ENCODE measurements around the gene ARL4D. TPM values are rescaled to one million over a fixed set of nuclear protein-coding genes. Genes with fewer than 3 reads are reported as not detected.

Gene ARL4D
- total RNA-seq, 1 donor from 2014 or later = 4.0 TPM

DNA sequence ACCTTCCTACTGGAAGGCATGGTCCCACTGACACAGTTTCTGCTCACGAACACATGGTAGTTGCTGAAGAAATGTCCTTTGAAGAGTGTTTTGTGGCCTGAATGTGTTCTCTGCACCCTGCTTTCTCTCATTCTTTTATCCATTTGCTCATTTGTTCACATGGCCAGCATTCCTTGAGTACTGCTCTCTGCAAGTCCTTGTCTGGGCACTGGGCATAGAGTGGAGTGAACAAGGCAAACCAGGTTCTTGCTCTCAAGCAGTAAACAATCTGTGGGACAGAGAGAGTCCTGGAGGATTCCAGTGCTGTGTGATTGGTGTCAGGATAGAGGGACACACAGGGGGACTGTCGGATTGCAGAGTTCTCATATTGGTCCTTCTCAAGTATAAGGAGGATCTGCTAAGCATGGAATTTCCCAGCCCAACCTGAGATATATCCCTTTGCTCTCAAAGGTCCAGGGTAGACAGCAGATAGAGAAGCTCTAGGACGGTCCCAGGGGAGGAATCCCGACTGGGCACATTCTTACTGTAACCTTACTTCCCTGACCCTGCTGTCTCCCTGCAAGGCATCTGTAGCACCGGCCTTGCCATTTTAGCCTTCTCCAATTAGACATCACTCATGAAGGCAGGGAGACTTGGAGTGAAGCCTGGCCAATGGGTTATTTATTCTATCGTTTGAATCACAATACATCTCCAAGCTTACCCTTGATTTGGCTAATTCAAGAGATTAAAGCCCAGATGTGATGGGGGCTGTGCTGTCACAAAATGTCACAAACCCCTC, 32.3 kb downstream of the ARL4D start:
- Mint-ChIP-seq H3K27ac (no peak overlapping the region), H3K4me3 (no peak overlapping the region), H3K27me3 (ENCODE audit: insufficient read depth) (peaks cover 34% of the 10 kb centered on the region), H3K36me3 (ENCODE audit: low read depth) (no peaks in the 10 kb centered on the region), H3K4me1 (ENCODE audit: low read depth) (no peaks in the 10 kb centered on the region), H3K9me3 (no peaks in the 10 kb centered on the region)
- intact Hi-C loops (cut with micrococcal nuclease) = no loop called here
- DNase-seq (ENCODE audit: low spot score) = no peak

DNA sequence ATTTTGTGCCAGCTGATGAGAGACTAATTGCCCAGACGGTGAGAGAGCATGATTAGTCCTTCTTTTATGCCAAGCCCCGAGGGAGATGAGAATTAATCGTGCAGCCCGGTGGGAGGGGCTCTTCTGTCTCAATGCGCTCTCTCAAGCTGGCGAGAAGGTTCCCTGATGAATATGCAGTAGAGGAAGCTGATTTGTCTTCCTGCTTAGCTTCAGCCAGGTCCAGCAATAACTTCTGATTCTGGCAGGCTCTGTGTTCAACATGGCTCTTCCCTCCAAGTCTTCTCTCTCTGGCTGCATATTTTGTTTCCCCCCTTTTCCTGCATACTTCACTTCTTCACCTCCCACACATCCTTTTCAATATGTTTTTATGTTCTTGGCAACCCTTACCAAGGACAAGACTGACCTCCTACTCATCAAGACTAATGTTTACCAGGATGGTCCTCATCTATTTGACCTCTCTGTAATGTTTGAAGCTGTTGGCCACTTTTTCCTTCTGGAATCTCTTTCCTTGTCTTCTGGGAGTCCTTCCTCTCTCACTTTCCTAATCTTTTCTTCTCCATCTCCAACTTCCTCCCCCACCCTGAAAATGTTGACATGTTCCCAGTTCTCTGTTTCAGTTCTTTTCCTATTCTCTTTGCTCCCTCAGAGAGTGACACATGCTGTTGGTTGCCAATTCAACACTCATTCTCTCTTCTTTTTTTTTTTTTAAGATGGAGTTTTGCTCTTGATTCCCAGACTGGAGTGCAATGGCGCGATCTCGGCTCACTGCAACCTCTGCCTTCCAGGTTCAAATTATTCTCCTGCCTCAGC, 33.1 kb downstream of the ARL4D start:
- no peaks in the 10 kb centered on the region for H3K9me3 Mint-ChIP-seq
- H3K27ac Mint-ChIP-seq = no peak overlapping the region
- H3K4me3 Mint-ChIP-seq = no peak overlapping the region
- intact Hi-C loops (cut with micrococcal nuclease) = no loop called here
- H3K27me3 Mint-ChIP-seq (ENCODE audit: insufficient read depth) = peaks cover 34% of the 10 kb centered on the region
- no peak for DNase-seq (ENCODE audit: low spot score)
- no peaks in the 10 kb centered on the region for H3K4me1 Mint-ChIP-seq (ENCODE audit: low read depth)
- no peaks in the 10 kb centered on the region for H3K36me3 Mint-ChIP-seq (ENCODE audit: low read depth)

GRCh38 chr17:43434902-43435319, 36.1 kb downstream of the ARL4D start:
- no peak overlapping the region for H3K27ac Mint-ChIP-seq
- DNase-seq (ENCODE audit: low spot score) = no peak
- no peaks in the 10 kb centered on the region for H3K36me3 Mint-ChIP-seq (ENCODE audit: low read depth)
- no peak overlapping the region for H3K4me3 Mint-ChIP-seq
- no peaks in the 10 kb centered on the region for H3K4me1 Mint-ChIP-seq (ENCODE audit: low read depth)
- peaks cover 25% of the 10 kb centered on the region for H3K27me3 Mint-ChIP-seq (ENCODE audit: insufficient read depth)
- H3K9me3 Mint-ChIP-seq = no peaks in the 10 kb centered on the region
- intact Hi-C loops (cut with micrococcal nuclease) = no loop called here

DNA sequence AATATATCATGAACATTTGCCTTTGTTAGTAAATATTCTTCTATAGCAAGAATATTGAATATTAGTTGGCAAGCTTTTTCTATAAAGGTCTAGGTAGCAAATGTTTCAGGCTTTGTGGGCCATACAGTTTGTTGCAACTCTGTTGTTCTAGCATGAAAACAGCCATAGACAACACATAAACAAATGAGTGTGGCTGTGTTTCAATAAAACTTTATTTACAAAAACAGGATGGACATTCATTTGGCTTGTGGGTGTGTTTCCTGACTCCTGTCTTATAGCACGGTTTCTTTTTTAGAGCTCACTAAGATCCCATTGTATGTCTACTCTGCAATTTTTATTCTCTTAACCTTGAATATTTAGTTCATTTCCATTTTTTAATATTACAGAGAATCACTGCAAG, 39.0 kb downstream of the ARL4D start:
- intact Hi-C loops (cut with micrococcal nuclease) = no loop called here
- Mint-ChIP-seq H3K4me1 (ENCODE audit: low read depth) (no peaks in the 10 kb centered on the region), H3K27ac (no peak overlapping the region), H3K36me3 (ENCODE audit: low read depth) (no peaks in the 10 kb centered on the region), H3K27me3 (ENCODE audit: insufficient read depth) (peaks cover 10% of the 10 kb centered on the region), H3K9me3 (no peaks in the 10 kb centered on the region), H3K4me3 (no peak overlapping the region)
- DNase-seq (ENCODE audit: low spot score) = no peak

- intact Hi-C loops (cut with micrococcal nuclease) = no loop called here
- Mint-ChIP-seq H3K9me3 (no peaks in the 10 kb centered on the region), H3K4me1 (ENCODE audit: low read depth) (no peaks in the 10 kb centered on the region), H3K27me3 (ENCODE audit: insufficient read depth) (peaks cover 15% of the 10 kb centered on the region), H3K27ac (no peak overlapping the region), H3K36me3 (ENCODE audit: low read depth) (no peaks in the 10 kb centered on the region), H3K4me3 (no peak overlapping the region)
- no peak for DNase-seq (ENCODE audit: low spot score)
Observed at GRCh38 chr17:43438626-43439025, 39.8 kb downstream of the ARL4D start.

GRCh38 chr17:43439041-43439440, 40.2 kb downstream of the ARL4D start:
- intact Hi-C loops (cut with micrococcal nuclease) = no loop called here
- Mint-ChIP-seq H3K27ac (no peak overlapping the region), H3K4me1 (ENCODE audit: low read depth) (no peaks in the 10 kb centered on the region), H3K36me3 (ENCODE audit: low read depth) (no peaks in the 10 kb centered on the region), H3K9me3 (no peaks in the 10 kb centered on the region), H3K4me3 (no peak overlapping the region), H3K27me3 (ENCODE audit: insufficient read depth) (peaks cover 16% of the 10 kb centered on the region)
- no peak for DNase-seq (ENCODE audit: low spot score)

DNA sequence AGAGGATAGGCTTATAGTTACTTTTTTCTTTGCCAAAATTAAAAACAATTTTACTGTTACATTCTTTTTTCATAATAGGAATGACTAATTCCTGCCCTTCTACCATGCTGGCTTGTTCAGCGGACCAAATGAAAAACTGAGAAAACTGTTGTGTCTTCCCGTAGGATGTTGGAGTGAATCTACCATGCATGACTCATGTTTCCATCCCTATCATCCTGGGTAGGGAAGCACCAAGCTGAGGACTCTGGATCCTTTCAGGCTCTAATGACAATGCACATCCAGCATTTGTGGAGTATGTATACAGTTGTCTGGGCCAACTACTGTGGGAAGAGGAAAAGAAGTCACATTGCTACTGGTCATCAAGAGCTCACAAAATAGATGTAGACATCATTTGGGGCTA, 43.9 kb downstream of the ARL4D start:
- no peak overlapping the region for H3K27ac Mint-ChIP-seq
- H3K36me3 Mint-ChIP-seq (ENCODE audit: low read depth) = no peaks in the 10 kb centered on the region

DNA sequence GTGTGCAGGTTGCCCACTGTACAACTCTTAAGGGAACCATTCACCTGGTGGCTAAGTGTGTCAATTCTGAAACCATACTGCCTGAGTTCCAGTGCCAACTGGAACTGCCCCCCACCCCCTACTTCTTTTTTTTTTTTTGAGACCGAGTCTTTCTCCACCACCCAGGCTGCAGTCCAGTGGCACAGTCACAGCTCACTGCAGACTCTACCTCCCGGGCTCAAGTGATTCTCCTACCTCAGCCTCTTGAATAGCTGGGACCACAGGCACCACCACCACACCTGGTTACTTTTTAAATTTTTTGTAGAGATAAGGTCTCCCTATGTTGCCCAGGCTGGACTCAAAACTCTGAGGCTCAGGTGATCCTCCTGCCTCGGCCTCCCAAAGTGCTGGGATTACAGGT, 44.6 kb downstream of the ARL4D start:
- H3K27me3 Mint-ChIP-seq (ENCODE audit: insufficient read depth) = peaks cover 13% of the 10 kb centered on the region
- H3K9me3 Mint-ChIP-seq = no peaks in the 10 kb centered on the region
- no peak overlapping the region for H3K27ac Mint-ChIP-seq
- H3K36me3 Mint-ChIP-seq (ENCODE audit: low read depth) = no peaks in the 10 kb centered on the region
- H3K4me1 Mint-ChIP-seq (ENCODE audit: low read depth) = no peaks in the 10 kb centered on the region
- H3K4me3 Mint-ChIP-seq = no peak overlapping the region
- no peak for DNase-seq (ENCODE audit: low spot score)
- intact Hi-C loops (cut with micrococcal nuclease) = no loop called here

More for the DNA sequence above, 43.9 kb downstream of the ARL4D start:
- no peaks in the 10 kb centered on the region for H3K9me3 Mint-ChIP-seq
- no peak overlapping the region for H3K4me3 Mint-ChIP-seq
- peaks cover 13% of the 10 kb centered on the region for H3K27me3 Mint-ChIP-seq (ENCODE audit: insufficient read depth)
- intact Hi-C loops (cut with micrococcal nuclease) = no loop called here
- no peak for DNase-seq (ENCODE audit: low spot score)
- no peaks in the 10 kb centered on the region for H3K4me1 Mint-ChIP-seq (ENCODE audit: low read depth)

GRCh38 chr17:43444223-43445008, 45.6 kb downstream of the ARL4D start:
- no peak overlapping the region for H3K27ac Mint-ChIP-seq
- no peaks in the 10 kb centered on the region for H3K36me3 Mint-ChIP-seq (ENCODE audit: low read depth)
- no peaks in the 10 kb centered on the region for H3K9me3 Mint-ChIP-seq
- no peak overlapping the region for H3K4me3 Mint-ChIP-seq
- H3K4me1 Mint-ChIP-seq (ENCODE audit: low read depth) = no peaks in the 10 kb centered on the region
- no peak for DNase-seq (ENCODE audit: low spot score)
- intact Hi-C loops (cut with micrococcal nuclease) = no loop called here
- H3K27me3 Mint-ChIP-seq (ENCODE audit: insufficient read depth) = peaks cover 16% of the 10 kb centered on the region

DNA sequence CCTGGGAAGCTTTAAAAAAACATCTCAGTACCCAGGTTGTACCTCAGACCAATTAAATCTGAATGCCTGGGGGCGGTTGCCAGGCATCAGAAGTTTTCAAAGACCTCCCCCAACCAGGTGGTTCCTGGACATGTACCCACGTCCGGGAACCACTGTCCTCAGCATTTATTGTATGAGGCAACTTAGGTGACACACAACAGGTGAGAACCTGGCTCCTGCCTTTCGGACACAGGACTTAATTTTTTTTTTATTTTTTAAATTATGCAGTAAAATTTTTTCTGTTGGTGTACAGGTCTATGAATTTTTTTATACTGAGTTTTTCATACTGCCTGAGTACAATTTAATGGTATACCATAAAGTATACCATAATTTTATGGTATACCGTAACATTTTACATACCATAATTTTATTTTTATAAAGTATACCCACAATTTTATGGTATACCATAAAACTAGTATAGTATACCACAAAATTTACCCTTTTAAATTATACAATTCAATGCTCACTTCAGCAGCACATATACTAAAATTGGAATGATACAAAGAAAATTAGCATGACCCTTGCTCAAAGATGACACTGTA, 46.3 kb downstream of the ARL4D start:
- Mint-ChIP-seq H3K4me1 (ENCODE audit: low read depth) (no peaks in the 10 kb centered on the region), H3K27ac (no peak overlapping the region), H3K4me3 (no peak overlapping the region), H3K27me3 (ENCODE audit: insufficient read depth) (peaks cover 16% of the 10 kb centered on the region), H3K9me3 (no peaks in the 10 kb centered on the region), H3K36me3 (ENCODE audit: low read depth) (no peaks in the 10 kb centered on the region)
- intact Hi-C loops (cut with micrococcal nuclease) = no loop called here
- DNase-seq (ENCODE audit: low spot score) = no peak

DNA sequence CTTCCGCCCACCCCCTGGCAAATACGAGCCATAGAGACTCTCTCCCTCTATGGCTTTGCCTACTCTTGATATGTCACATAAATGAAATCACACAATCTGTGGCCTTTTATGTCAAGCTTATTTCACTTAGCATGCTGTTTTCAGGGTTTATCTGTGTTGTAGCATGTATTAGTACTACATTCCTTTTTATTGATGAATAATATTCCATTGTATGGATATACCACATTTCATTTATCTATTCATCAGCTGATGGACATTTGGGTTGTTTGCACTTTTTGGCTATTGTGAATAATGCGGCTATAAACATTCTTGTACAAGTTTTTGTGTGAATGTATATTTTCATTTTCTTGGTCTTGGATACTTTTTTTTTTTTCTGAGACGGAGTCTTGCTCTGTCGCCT, 48.0 kb downstream of the ARL4D start:
- H3K4me3 Mint-ChIP-seq = no peak overlapping the region
- no peaks in the 10 kb centered on the region for H3K4me1 Mint-ChIP-seq (ENCODE audit: low read depth)
- H3K36me3 Mint-ChIP-seq (ENCODE audit: low read depth) = no peaks in the 10 kb centered on the region
- intact Hi-C loops (cut with micrococcal nuclease) = no loop called here
- H3K27me3 Mint-ChIP-seq (ENCODE audit: insufficient read depth) = peaks cover 16% of the 10 kb centered on the region
- H3K9me3 Mint-ChIP-seq = no peaks in the 10 kb centered on the region
- no peak overlapping the region for H3K27ac Mint-ChIP-seq
- no peak for DNase-seq (ENCODE audit: low spot score)

GRCh38 chr17:43448720-43449469, 50.1 kb downstream of the ARL4D start:
- Mint-ChIP-seq H3K4me1 (ENCODE audit: low read depth) (no peaks in the 10 kb centered on the region), H3K9me3 (no peaks in the 10 kb centered on the region), H3K27me3 (ENCODE audit: insufficient read depth) (peaks cover 9% of the 10 kb centered on the region), H3K36me3 (ENCODE audit: low read depth) (no peaks in the 10 kb centered on the region), H3K4me3 (no peak overlapping the region), H3K27ac (no peak overlapping the region)
- intact Hi-C loops (cut with micrococcal nuclease) = no loop called here
- no peak for DNase-seq (ENCODE audit: low spot score)

All from activated T-helper 1 cell treated with anti-CD3 and anti-CD28 coated beads, Interleukin-12 subunit alpha, Interleukin-12 subunit beta, Interleukin-2, Interleukin-4 antibody, amounts not matched to agents 30 ng/mL and 10 ng/mL and 1 ng/mL, durations not matched to agents 14 hours and 24 hours and 36 hours (primary cell).